GM18526 (cell line): Measurements from ENCODE around the gene WDFY4.

Source experiments
- POLR2A ChIP-seq: IDR thresholded peaks from 3 replicates; pipeline ENCODE4 v1.6.1; 2011; ENCODE audit not compliant: insufficient read length; ENCODE audit errors: extremely low read depth

WDFY4 gene

GRCh38 chr10:48937796-48938195 lies 253.1 kb downstream of the WDFY4 start:
- TF ChIP-seq POLR2A: no peak

GRCh38 chr10:48938281-48938680 lies 253.6 kb downstream of the WDFY4 start:
- TF ChIP-seq POLR2A: no peak

GRCh38 chr10:48938990-48939536 lies 254.4 kb downstream of the WDFY4 start:
- TF ChIP-seq POLR2A: no peak

GRCh38 chr10:48939790-48940325 lies 255.2 kb downstream of the WDFY4 start, which contains the start of gene LRRC18:
Gene LRRC18, minus strand, starts transcription at chr10:48939840. Its CDS starts 25,685 bp downstream, at chr10:48914155.
- no peak for TF ChIP-seq POLR2A

GRCh38 chr10:48940372-48940771 lies 255.7 kb downstream of the WDFY4 start:
- TF ChIP-seq POLR2A: no peak

- TF ChIP-seq POLR2A: no peak
These were observed 256.3 kb downstream of the WDFY4 start for GRCh38 chr10:48940958-48941357.

GRCh38 chr10:48941427-48942075 lies 256.9 kb downstream of the WDFY4 start:
- TF ChIP-seq POLR2A: no peak

- no peak for TF ChIP-seq POLR2A
These were observed 258.4 kb downstream of the WDFY4 start for GRCh38 chr10:48943096-48943495.

- TF ChIP-seq POLR2A: no peak
These were observed 259.5 kb downstream of the WDFY4 start for GRCh38 chr10:48944171-48944570.

GRCh38 chr10:48945441-48946130 lies 260.9 kb downstream of the WDFY4 start:
- TF ChIP-seq POLR2A: no peak

GRCh38 chr10:48946332-48946731 lies 261.7 kb downstream of the WDFY4 start:
- TF ChIP-seq POLR2A: no peak

- no peak for TF ChIP-seq POLR2A
These were observed 262.3 kb downstream of the WDFY4 start for GRCh38 chr10:48946891-48947500.

GRCh38 chr10:48947690-48948469 lies 263.2 kb downstream of the WDFY4 start:
- no peak for TF ChIP-seq POLR2A

GRCh38 chr10:48948470-48949037 lies 263.9 kb downstream of the WDFY4 start:
- TF ChIP-seq POLR2A: no peak

- no peak for TF ChIP-seq POLR2A
These were observed 267.0 kb downstream of the WDFY4 start for GRCh38 chr10:48951707-48952106.
